ENCODE results near the gene ARHGAP26. TPM values are rescaled to one million over a fixed set of nuclear protein-coding genes. Genes with fewer than 3 reads are reported as not detected.

ARHGAP26 gene
- polyA plus RNA-seq, 3 donors = 26.5 to 56.8 (median 28.7) TPM

DNA sequence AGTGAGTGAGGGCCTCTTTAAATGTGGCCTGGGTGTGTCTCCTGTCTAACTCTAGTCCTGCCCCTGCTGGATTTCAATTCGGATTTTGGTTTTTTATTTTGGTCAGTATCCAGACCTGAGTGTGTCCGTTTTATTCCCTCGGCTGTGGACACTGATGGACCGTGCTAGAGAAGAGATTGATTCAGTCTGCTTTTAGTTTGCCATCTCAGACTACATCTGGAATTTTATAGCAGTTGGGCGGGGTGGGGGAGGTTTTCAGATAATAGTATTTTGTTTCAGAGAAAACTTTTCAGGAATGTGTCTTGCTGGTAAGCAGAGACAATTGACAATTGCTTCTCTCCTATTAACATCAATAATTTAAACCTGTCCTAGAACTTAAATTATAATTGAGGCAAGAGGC, 308.1 kb downstream of the ARHGAP26 start:
- H3K27me3 Mint-ChIP-seq (ENCODE audit: low read depth in 3 of 3) = peaks cover 0 to 2% (median 2%) of the 10 kb centered on the region in 3 donors
- no peak overlapping the region for H3K9ac ChIP-seq (ENCODE audit: insufficient read depth, low read length, poor library complexity, severe bottlenecking)
- H3K4me1 ChIP-seq (ENCODE audit: control insufficient read depth in 1 of 2, insufficient read depth in 2 of 2, low read length in 2 of 2) = no peaks in the 10 kb centered on the region
- H3K9me3 Mint-ChIP-seq = peaks cover 0 to 3% (median 0%) of the 10 kb centered on the region in 7 donors
- H2AFZ ChIP-seq (ENCODE audit: insufficient read depth, low read depth, low read length, poor library complexity, severe bottlenecking) = no peak overlapping the region
- H3K4me3 Mint-ChIP-seq = no peak overlapping the region
- H3K9me3 ChIP-seq (replicated peaks in 1 of 2; ENCODE audit: control insufficient read depth in 1 of 2, insufficient read depth in 1 of 2, low read length in 2 of 2) = no peaks in the 10 kb centered on the region
- no peak overlapping the region for H3K27ac ChIP-seq (ENCODE audit: low read depth in 1 of 2, low read length in 2 of 2)
- DNase-seq = no peak
- H3K4me1 Mint-ChIP-seq = no peaks in the 10 kb centered on the region
- no peaks in the 10 kb centered on the region for H3K79me2 ChIP-seq (ENCODE audit: insufficient read depth, low read length)
- H3K27ac Mint-ChIP-seq = no peak overlapping the region
- peaks cover 57% of the 10 kb centered on the region for H4K20me1 ChIP-seq (ENCODE audit: insufficient read depth, low read length)
- no peak overlapping the region for H3K4me3 ChIP-seq (replicated peaks in 1 of 3; ENCODE audit: low read depth in 2 of 3, low read length in 3 of 3)
- peaks cover 68 to 82% of the 10 kb centered on the region in 2 donors for H3K36me3 Mint-ChIP-seq
- WGBS (ENCODE audit: insufficient coverage) = 75% methylated on average over 4 of the region's 5 CpGs
- no peak overlapping the region for H3K4me2 ChIP-seq (replicated peaks; ENCODE audit: extremely low read depth, low read length, poor library complexity, severe bottlenecking)
- no peaks in the 10 kb centered on the region for H3K27me3 ChIP-seq (ENCODE audit: control insufficient read depth in 2 of 2, insufficient read depth in 2 of 2, low read length in 2 of 2)
- no peak for TF ChIP-seq CTCF (IDR thresholded peaks at IDR 0.05)
- peaks cover 20 to 62% of the 10 kb centered on the region in 2 donors for H3K36me3 ChIP-seq (replicated peaks in 1 of 2; ENCODE audit: control insufficient read depth in 1 of 2, insufficient read depth in 2 of 2, low read length in 2 of 2)
- intact Hi-C loops (cut with micrococcal nuclease) = no loop called here

DNA sequence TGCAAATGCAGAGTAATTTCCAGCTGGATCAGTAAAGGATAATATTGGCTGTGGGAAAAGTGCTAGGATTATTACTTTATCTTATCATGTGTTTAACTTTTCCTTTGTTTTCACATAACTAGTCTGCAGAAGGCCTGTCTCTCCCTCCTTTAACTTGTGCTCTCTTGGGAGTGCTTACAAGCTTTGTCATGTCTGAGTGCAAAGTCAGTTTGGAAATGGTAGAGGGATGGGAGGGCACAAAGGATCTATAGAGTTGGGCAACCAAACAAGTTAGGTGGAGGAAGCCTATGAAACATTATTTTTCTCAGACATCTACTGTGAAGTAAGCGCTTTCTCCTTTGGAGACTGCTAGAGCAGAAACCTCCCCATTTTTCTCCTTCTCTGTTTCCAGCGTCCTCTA, 308.8 kb downstream of the ARHGAP26 start:
- H3K79me2 ChIP-seq (ENCODE audit: insufficient read depth, low read length) = no peaks in the 10 kb centered on the region
- WGBS (ENCODE audit: insufficient coverage) = 94% methylated on average over 2 of the region's 2 CpGs
- TF ChIP-seq CTCF (IDR thresholded peaks at IDR 0.05) = no peak
- no peak overlapping the region for H3K4me3 ChIP-seq (replicated peaks in 1 of 3; ENCODE audit: low read depth in 2 of 3, low read length in 3 of 3)
- peaks cover 54% of the 10 kb centered on the region for H4K20me1 ChIP-seq (ENCODE audit: insufficient read depth, low read length)
- no peak overlapping the region for H2AFZ ChIP-seq (ENCODE audit: insufficient read depth, low read depth, low read length, poor library complexity, severe bottlenecking)
- no peaks in the 10 kb centered on the region for H3K9me3 ChIP-seq (replicated peaks in 1 of 2; ENCODE audit: control insufficient read depth in 1 of 2, insufficient read depth in 1 of 2, low read length in 2 of 2)
- peaks cover 20 to 69% of the 10 kb centered on the region in 2 donors for H3K36me3 ChIP-seq (replicated peaks in 1 of 2; ENCODE audit: control insufficient read depth in 1 of 2, insufficient read depth in 2 of 2, low read length in 2 of 2)
- no peak for DNase-seq
- peaks cover 73 to 88% of the 10 kb centered on the region in 2 donors for H3K36me3 Mint-ChIP-seq
- intact Hi-C loops (cut with micrococcal nuclease) = no loop called here
- H3K27me3 Mint-ChIP-seq (ENCODE audit: low read depth in 3 of 3) = peaks cover 0 to 2% (median 2%) of the 10 kb centered on the region in 3 donors
- H3K4me3 Mint-ChIP-seq = no peak overlapping the region
- H3K4me1 Mint-ChIP-seq = no peaks in the 10 kb centered on the region
- no peak overlapping the region for H3K4me2 ChIP-seq (replicated peaks; ENCODE audit: extremely low read depth, low read length, poor library complexity, severe bottlenecking)
- H3K9me3 Mint-ChIP-seq = peaks cover 0 to 3% (median 0%) of the 10 kb centered on the region in 7 donors
- H3K27ac ChIP-seq (ENCODE audit: low read depth in 1 of 2, low read length in 2 of 2) = no peak overlapping the region
- H3K4me1 ChIP-seq (ENCODE audit: control insufficient read depth in 1 of 2, insufficient read depth in 2 of 2, low read length in 2 of 2) = no peaks in the 10 kb centered on the region
- no peak overlapping the region for H3K9ac ChIP-seq (ENCODE audit: insufficient read depth, low read length, poor library complexity, severe bottlenecking)
- no peaks in the 10 kb centered on the region for H3K27me3 ChIP-seq (ENCODE audit: control insufficient read depth in 2 of 2, insufficient read depth in 2 of 2, low read length in 2 of 2)
- H3K27ac Mint-ChIP-seq = peak overlapping the region in 1 of 7 donors; percentile 1
